ENCODE data around the gene LARP4B. TPM values are rescaled to one million over a fixed set of nuclear protein-coding genes. Genes with fewer than 3 reads are reported as not detected.

LARP4B gene
- total RNA-seq, 1 donor from 2014 or later: 33.1 TPM

DNA sequence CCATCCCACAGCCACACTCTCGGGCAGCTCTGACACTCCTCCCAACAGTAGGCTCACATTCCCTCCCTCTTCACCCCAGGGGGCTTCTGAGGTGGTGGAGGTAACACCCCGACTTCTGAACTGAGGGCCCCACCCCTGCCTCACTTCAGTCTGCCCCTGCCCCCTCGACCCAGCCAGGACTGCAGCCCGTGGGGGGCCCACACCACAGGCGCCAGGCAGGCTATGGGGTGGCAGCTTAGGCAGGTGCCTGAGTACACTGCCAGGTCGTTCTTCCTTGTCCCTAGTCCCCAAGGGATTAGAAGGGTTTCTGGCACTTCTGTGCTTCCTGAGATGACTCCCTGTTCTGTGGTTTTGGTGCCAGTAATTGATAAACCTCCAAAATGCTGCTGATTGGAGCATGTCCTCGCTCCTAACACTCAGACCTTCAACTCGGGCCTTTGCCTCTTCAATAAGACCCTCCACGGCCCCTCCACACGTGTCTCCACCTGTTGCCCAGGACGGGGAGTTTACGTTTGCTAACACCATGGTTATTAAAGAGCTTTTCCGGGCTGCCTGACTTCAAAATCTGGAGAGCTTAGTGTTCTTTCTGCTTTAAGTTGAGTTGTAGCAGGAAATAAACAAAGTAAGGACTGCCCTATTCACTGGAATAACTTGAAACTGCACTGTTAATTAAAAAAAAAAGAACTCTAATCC is 23.8 kb upstream of the LARP4B start:
- Histone ChIP-seq H3K27me3 (no peaks in the 10 kb centered on the region), H3K9me3 (ENCODE audit: low read depth) (no peaks in the 10 kb centered on the region), H4K20me1 (ENCODE audit: low read depth) (no peaks in the 10 kb centered on the region), H3K4me1 (peaks cover 5% of the 10 kb centered on the region), H2AFZ (replicated peaks) (peak overlapping the region; percentile 45), H3K9ac (no peak overlapping the region), H3K4me2 (no peak overlapping the region), H3K4me3 (no peak overlapping the region), H3F3A (ENCODE audit: low read depth) (no peaks in the 10 kb centered on the region), H3K79me2 (ENCODE audit: low read depth) (no peaks in the 10 kb centered on the region), H3K27ac (no peak overlapping the region), H3K36me3 (no peaks in the 10 kb centered on the region)
- Mint-ChIP-seq H3K36me3 (no peaks in the 10 kb centered on the region), H3K9me3 (peaks cover 5% of the 10 kb centered on the region), H3K4me1 (peaks cover 4% of the 10 kb centered on the region), H3K27me3 (ENCODE audit: insufficient read depth, low read depth) (peaks cover 5% of the 10 kb centered on the region), H3K27ac (no peak overlapping the region), H3K4me3 (no peak overlapping the region)
- TF ChIP-seq EZH2 (IDR thresholded peaks at IDR 0.05) (no peak), EZH2phosphoT487 (IDR thresholded peaks at IDR 0.05) (no peak)
- TF ChIP-seq, protein P1, sequence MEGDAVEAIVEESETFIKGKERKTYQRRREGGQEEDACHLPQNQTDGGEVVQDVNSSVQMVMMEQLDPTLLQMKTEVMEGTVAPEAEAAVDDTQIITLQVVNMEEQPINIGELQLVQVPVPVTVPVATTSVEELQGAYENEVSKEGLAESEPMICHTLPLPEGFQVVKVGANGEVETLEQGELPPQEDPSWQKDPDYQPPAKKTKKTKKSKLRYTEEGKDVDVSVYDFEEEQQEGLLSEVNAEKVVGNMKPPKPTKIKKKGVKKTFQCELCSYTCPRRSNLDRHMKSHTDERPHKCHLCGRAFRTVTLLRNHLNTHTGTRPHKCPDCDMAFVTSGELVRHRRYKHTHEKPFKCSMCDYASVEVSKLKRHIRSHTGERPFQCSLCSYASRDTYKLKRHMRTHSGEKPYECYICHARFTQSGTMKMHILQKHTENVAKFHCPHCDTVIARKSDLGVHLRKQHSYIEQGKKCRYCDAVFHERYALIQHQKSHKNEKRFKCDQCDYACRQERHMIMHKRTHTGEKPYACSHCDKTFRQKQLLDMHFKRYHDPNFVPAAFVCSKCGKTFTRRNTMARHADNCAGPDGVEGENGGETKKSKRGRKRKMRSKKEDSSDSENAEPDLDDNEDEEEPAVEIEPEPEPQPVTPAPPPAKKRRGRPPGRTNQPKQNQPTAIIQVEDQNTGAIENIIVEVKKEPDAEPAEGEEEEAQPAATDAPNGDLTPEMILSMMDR (IDR thresholded peaks at IDR 0.05): no peak
- no peak for DNase-seq (ENCODE audit: low spot score)

DNA sequence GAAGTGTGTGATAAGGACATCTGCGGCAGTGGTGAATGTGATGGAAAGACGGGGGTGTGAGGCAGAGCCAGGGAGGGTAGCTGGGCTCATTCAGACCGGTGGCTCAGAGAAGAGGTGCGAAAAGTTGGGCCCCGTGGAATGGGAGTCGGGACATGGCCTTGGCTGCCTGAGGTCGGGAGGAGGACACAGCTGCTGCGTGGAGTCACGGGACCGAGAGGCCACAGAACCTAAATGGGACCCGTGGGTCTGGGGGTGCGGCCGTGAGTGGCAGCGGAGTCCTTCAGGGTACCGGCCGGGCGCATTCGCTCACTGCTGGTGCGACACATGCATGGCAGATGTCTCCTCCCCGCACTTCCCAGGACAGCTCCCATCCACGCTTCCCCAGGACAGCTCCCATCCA is 22.9 kb upstream of the LARP4B start:
- no peaks in the 10 kb centered on the region for H3K27me3 ChIP-seq

DNA sequence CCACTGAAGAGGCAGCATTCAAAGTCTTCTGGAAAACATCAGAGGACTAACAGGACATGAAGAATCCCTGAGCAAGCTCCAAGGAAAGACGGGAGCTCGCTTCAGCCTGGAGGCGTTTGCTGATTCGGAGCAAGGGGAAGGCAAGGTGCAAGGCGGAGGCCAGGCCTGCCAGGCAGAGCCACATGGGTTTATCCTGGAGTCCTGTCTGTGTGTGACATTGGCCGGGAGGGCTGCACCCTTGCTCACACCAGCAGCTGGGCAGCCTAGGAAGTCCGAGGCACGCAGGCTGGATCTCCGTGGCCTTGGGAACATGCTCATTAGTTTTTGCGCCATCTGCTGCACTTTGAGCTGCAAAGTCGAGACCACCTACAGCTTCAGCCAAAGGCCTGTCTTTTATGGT is 22.3 kb upstream of the LARP4B start:
- Histone ChIP-seq H3K27ac (no peak overlapping the region), H3K27me3 (no peaks in the 10 kb centered on the region), H3K9ac (no peak overlapping the region), H3K4me3 (no peak overlapping the region), H2AFZ (replicated peaks) (no peak overlapping the region), H3K4me2 (no peak overlapping the region), H3K36me3 (no peaks in the 10 kb centered on the region), H3K4me1 (peaks cover 5% of the 10 kb centered on the region), H3K79me2 (ENCODE audit: low read depth) (no peaks in the 10 kb centered on the region), H3F3A (ENCODE audit: low read depth) (no peaks in the 10 kb centered on the region), H4K20me1 (ENCODE audit: low read depth) (no peaks in the 10 kb centered on the region), H3K9me3 (ENCODE audit: low read depth) (no peaks in the 10 kb centered on the region)
- TF ChIP-seq EZH2 (IDR thresholded peaks at IDR 0.05): no peak
- TF ChIP-seq, protein P1 (IDR thresholded peaks at IDR 0.05): no peak
- TF ChIP-seq EZH2phosphoT487 (IDR thresholded peaks at IDR 0.05): no peak
- H3K4me3 Mint-ChIP-seq: no peak overlapping the region
- peak overlapping the region; percentile 70 for H3K27ac Mint-ChIP-seq
- no peaks in the 10 kb centered on the region for H3K36me3 Mint-ChIP-seq
- no peaks in the 10 kb centered on the region for H3K9me3 Mint-ChIP-seq
- DNase-seq (ENCODE audit: low spot score): no peak
- H3K27me3 Mint-ChIP-seq (ENCODE audit: insufficient read depth, low read depth): peaks cover 2% of the 10 kb centered on the region
- H3K4me1 Mint-ChIP-seq: peaks cover 4% of the 10 kb centered on the region

More for the DNA sequence above, 22.9 kb upstream of the LARP4B start:
- H3K4me3 ChIP-seq: no peak overlapping the region
- TF ChIP-seq EZH2 (IDR thresholded peaks at IDR 0.05) (no peak), EZH2phosphoT487 (IDR thresholded peaks at IDR 0.05) (no peak)
- TF ChIP-seq, protein P1 (IDR thresholded peaks at IDR 0.05): no peak
- Mint-ChIP-seq H3K4me3 (no peak overlapping the region), H3K4me1 (peaks cover 4% of the 10 kb centered on the region), H3K27me3 (ENCODE audit: insufficient read depth, low read depth) (peaks cover 2% of the 10 kb centered on the region), H3K27ac (no peak overlapping the region), H3K36me3 (no peaks in the 10 kb centered on the region), H3K9me3 (no peaks in the 10 kb centered on the region)
- H4K20me1 ChIP-seq (ENCODE audit: low read depth): no peaks in the 10 kb centered on the region
- no peak overlapping the region for H3K27ac ChIP-seq
- no peaks in the 10 kb centered on the region for H3K9me3 ChIP-seq (ENCODE audit: low read depth)
- DNase-seq (ENCODE audit: low spot score): no peak
- no peaks in the 10 kb centered on the region for H3F3A ChIP-seq (ENCODE audit: low read depth)
- H2AFZ ChIP-seq (replicated peaks): no peak overlapping the region
- H3K9ac ChIP-seq: no peak overlapping the region
- no peaks in the 10 kb centered on the region for H3K79me2 ChIP-seq (ENCODE audit: low read depth)
- peaks cover 5% of the 10 kb centered on the region for H3K4me1 ChIP-seq
- H3K4me2 ChIP-seq: no peak overlapping the region
- H3K36me3 ChIP-seq: no peaks in the 10 kb centered on the region

Measured in neural progenitor cell (in vitro differentiated cells).